Endometrium (tissue), 2 donors: ENCODE data around the gene KDM7A.
A peak's percentile ranks its signal among the peaks of the same experiment; 100 is the strongest.
"Not testable (repeated sequence)": the region's sequence is repeated elsewhere in the genome, so short reads cannot be mapped to it uniquely, and the experiment has no call there.

Experiments
- FAIRE-seq: peaks from 2 replicates; lab custom pipeline; 2012; peaks lifted over from hg19 to GRCh38; lab: Jason Lieb, UNC
- donor health status: control.
- donor health status: control.

Gene KDM7A

GRCh38 chr7:140200061-140200989, 23.5 kb upstream of the KDM7A start:
- FAIRE-seq, result no peak

GRCh38 chr7:140197938-140198337, 21.2 kb upstream of the KDM7A start:
- FAIRE-seq, result no peak

GRCh38 chr7:140197218-140197890, 20.6 kb upstream of the KDM7A start:
- FAIRE-seq, result no peak

GRCh38 chr7:140196361-140197217, 19.8 kb upstream of the KDM7A start:
- no peak for FAIRE-seq

GRCh38 chr7:140195859-140196258, 19.1 kb upstream of the KDM7A start:
- FAIRE-seq, result no peak

GRCh38 chr7:140192620-140193019, 15.8 kb upstream of the KDM7A start:
- no peak for FAIRE-seq

- no peak for FAIRE-seq
Measured at GRCh38 chr7:140192176-140192575, 15.4 kb upstream of the KDM7A start.

- FAIRE-seq, result no peak
Measured at GRCh38 chr7:140190588-140190987, 13.8 kb upstream of the KDM7A start.

- FAIRE-seq, result no peak
Measured at GRCh38 chr7:140189917-140190316, 13.1 kb upstream of the KDM7A start.

GRCh38 chr7:140182917-140183316, 6.1 kb upstream of the KDM7A start:
- FAIRE-seq, result no peak

- FAIRE-seq, result no peak
Measured at GRCh38 chr7:140179339-140179738, 2.6 kb upstream of the KDM7A start.

GRCh38 chr7:140176122-140176701, 571 bp downstream of the KDM7A start:
- FAIRE-seq, result no peak

GRCh38 chr7:140175221-140176121, 1.3 kb downstream of the KDM7A start:
- FAIRE-seq, result peak; percentile 93

GRCh38 chr7:140174217-140174616, 2.6 kb downstream of the KDM7A start:
- FAIRE-seq, result no peak

GRCh38 chr7:140170375-140170774, 6.4 kb downstream of the KDM7A start:
- no peak for FAIRE-seq

- FAIRE-seq, result no peak
Measured at GRCh38 chr7:140168816-140169215, 8.0 kb downstream of the KDM7A start.

- no peak for FAIRE-seq
Measured at GRCh38 chr7:140165422-140165821, 11.4 kb downstream of the KDM7A start.

GRCh38 chr7:140162081-140162480, 14.7 kb downstream of the KDM7A start:
- not testable (repeated sequence) for FAIRE-seq

- FAIRE-seq, result no peak
Measured at GRCh38 chr7:140161047-140161446, 15.7 kb downstream of the KDM7A start.

- FAIRE-seq, result no peak
Measured at GRCh38 chr7:140160308-140160707, 16.5 kb downstream of the KDM7A start.

GRCh38 chr7:140159497-140159896, 17.3 kb downstream of the KDM7A start:
- FAIRE-seq, result no peak
